T-helper 2 cell (primary cell): ENCODE data around the gene ZNF565.
"Not testable (repeated sequence)": the region's sequence is repeated elsewhere in the genome, so short reads cannot be mapped to it uniquely, and the experiment has no call there.

Experiments used
- DNase-seq, 5 experiments: peaks; one replicate each; pipeline versions ENCODE4 v3.0.0 to v3.0.0-alpha.2; 2012 to 2022

The ZNF565 gene

DNA sequence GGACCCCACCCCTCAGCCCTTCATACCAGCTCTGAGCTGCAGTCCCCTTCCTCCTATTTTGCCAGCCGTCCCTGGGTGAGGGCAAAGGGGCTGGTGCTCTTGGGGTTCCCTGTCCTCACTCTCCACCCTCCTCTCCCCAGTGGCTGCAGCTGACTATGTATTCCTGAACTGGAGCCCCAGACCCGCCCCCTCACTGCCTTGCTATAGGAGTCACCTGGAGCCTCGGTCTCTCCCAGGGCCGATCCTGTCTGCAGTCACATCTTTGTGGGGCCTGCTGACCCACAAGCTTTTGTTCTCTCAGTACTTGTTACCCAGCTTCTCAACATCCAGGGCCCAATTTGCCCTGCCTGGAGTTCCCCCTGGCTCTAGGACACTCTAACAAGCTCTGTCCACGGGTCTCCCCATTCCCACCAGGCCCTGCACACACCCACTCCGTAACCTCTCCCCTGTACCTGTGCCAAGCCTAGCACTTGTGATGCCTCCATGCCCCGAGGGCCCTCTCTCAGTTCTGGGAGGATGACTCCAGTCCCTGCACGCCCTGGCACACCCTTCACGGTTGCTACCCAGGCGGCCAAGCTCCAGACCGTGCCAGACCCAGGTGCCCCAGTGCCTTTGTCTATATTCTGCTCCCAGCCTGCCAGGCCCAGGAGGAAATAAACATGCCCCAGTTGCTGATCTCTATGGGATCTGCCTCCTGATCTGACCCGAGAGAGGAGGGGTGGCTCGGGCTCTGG lies 64.6 kb downstream of the ZNF565 start:
- DNase-seq, result no peak

DNA sequence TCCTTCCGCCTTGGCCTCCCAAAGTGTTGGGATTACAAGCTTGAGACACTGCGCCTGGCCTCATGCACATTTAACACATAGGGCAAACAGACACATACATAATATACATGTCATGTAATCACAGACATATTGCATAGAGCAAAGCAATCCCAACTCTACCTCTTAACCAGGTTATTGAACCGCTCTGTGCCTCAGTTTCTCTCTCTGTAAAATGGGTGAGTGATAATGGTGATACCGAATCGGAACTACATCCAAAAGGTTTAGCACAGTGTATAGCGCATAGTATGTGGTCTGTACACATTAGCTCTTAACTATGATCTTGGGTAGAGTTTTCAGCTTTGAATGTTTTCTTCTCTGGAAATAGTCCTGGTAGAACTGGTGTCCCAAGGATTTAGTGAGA lies 69.8 kb downstream of the ZNF565 start:
- DNase-seq, result no peak

DNA sequence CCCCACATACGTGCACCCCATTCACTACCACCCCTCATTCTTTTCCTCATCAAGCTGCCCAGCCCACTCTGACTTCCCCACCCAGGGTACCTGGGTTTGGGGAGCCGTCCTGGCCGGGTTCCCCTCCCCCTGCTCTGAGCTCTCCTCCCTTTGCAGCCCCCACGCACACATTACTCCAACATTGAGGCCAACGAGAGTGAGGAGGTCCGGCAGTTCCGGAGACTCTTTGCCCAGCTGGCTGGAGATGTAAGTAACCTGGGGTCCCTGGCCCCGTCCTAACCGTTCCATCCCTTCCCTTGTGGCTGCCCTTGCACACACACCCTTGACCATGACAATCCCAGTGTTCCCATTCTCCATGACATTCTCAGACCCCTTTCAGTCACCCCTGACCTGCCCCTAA lies 72.0 kb downstream of the ZNF565 start:
- no peak for DNase-seq

DNA sequence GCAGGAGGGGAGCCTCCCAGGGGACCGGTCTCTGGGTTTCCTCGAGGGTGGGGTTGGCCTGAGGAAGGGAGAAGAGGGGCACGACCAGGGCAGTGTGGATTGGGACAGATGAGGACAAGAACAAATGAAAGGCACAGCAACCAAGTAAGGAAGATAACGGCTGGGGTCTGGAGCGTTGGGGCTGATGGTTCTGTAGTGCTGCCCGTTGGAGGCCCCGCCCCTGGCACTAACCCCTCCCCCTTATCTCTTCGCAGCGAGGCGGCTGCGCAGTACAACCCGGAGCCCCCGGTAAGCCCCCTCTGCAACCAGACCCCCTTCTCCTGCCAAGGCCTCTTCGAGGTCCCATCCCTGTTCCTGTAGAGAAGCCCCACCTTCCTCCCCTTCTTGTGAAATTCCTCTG lies 72.4 kb downstream of the ZNF565 start:
- no peak for DNase-seq

DNA sequence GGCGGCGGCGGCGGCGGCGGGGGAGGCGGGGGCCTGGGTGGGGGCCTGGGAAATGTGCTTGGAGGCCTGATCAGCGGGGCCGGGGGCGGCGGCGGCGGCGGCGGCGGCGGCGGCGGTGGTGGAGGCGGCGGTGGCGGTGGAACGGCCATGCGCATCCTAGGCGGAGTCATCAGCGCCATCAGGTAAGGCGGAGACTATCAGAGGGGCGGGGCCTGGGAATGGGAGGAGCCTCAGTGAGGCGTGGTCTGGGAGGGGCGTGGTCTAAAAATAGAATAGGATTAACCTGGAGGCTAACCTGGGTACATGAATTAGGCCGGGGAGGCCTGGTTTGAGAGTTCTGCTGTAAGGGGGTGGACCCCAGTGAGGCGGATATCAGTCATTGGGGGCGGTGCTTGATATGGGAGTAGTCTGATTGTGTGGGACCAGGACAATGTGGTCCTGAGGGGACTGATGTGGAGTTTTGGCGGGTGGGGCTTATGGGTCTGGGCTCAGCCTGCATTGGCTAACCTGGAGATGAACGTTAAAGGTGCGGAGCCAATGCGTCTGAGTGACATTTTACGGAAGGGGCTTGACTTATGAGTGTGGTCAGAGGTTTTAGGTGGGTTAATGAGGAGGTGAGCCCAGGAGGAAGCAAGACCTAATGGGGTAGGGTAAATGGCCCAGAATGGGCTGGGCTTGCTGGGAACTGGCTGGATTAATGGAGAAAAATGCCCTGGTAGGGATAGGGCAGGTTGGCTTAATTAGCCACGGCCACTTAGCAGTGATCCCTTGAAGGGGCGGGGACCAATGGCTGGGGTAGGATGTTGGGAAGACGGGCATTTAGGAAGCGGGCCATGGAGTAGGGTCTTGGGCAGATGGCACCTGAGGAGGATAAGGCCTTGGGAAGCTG lies 73.2 kb downstream of the ZNF565 start:
- DNase-seq, result peak; percentile 79 to 87 (median 85)

DNA sequence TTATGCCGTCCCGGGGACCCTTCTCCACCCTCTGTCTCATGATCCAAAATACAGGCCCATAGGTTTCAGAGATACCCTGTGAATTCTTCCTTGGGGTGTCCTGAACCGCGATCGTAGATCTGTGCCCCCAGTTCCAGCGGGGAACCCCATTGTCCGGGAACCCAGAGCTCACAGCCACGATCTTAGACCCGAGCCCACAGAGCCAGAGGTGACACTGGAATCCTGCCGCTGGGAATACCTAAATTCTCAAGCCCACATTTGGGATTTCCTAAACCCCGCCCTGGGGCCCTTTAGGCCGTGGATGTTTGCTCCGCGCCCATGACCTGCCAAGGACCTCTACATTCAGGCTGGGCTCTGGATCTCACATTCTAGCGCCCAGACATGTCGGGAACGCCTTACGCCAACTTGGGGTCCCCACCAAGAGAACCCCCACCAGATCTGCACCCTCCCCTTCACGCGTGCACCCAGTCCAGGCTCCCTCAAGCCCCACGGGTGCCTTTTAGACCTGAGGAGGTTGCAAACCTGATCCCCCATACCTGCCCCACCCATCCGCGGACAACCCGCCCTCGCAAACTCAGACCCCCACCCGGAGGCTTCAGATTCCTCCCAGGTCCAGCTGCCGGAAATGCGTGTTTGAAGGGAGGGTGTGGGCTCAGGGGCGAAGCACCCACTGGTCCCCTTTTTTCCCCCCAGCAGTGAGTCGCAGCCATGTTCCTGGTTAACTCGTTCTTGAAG lies 74.0 kb downstream of the ZNF565 start:
- DNase-seq, result peak in 2 of 5 experiments; percentile 21 to 49

DNA sequence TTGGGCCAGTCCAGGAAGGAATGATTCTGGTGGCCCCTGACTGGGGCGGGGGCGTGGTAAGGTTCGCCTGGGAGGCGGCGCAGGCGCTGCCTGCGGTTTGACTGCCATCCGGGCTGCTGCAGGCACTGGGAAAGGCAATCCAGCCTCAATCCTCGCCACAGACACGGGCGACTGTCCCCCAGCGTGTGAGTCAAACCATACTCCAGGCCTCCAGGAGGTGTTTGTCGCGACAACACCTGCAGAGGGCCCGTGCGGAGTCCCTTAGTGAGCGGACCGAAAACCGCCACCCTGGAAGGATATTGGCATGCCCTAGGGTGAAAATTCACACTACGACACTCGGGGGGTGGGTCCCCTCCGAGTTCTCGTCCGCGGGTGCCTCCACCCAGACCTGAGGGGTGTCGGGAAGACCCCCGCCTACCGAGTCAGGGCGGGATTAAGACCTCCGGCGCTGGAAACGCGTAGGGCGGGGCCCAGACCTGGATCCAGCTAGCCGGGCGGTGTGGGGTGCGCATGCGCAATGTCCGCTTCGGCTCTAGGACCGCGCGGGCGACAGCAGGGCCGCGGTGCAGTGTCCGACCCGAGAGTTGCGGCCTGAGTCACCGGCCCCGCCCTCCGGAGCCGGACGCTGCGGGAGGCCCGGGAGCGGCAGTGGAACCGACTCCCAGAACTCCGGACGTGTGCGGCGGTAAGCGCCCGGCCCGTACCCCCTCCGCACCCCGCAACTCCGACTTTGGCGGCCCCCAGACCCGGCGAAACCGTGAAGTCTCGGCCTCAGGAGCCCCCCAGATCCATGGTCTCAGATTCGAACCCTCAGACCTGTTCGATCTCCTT lies 74.8 kb downstream of the ZNF565 start, which contains the start of gene CAPNS1:
TSS of gene CAPNS1 (plus strand) at position 594 of the 831 bp plus-strand sequence. CDS start 946 bp downstream, outside the sequence.
- DNase-seq, result peak; percentile 80 to 92 (median 85)

DNA sequence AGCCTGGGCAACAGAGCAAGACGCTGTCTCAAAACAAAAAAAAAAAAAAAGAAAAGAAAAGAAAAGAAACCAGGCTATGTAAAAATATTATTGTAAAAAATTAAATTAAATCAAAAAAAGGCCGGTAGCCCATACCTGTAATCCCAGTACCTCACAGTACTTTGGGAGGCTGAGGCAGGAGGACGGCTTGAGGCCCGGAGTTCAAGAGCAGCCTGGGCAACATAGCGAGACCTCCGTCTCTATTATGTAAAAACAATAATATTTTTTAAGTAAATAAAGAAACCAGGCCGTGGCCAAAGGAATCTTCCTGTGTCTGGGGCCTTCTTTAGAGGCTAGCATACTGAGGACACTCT lies 75.4 kb downstream of the ZNF565 start:
- no peak for DNase-seq

DNA sequence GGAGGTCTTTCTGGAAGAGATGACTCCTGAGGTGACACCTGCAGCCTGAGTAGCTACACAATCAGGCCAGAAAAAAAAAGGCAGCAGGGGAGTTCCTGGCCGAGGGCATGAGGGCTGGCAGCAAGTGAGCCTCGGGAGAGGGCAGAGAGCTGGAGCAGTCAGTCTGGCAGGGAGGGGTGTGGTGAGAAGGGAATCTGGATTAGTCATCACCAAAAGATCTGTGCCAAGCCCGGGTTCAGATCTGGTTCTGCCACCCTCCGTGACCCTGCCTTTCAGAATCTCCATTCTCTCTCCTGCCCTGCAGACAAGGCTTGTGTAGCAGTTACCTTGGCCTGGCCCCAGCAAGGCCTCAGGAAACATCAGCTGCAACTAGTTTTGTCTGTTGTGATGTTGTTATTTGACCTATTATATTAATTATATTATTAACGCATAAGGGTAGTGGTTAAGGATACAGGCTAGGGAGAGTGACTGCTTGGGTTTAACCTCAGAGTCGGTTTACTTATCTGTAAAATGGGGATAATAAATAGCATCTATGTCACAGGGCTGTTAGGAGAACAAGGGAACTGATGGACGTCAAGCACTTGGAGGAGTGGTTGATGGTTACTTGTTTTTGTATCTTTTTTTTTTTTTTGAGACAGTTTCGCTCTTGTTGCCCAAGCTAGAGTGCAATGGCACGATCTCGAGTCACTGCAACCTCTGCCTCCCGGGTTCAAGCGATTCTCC lies 77.3 kb downstream of the ZNF565 start:
- DNase-seq, result peak in 1 of 5 experiments; percentile 14

DNA sequence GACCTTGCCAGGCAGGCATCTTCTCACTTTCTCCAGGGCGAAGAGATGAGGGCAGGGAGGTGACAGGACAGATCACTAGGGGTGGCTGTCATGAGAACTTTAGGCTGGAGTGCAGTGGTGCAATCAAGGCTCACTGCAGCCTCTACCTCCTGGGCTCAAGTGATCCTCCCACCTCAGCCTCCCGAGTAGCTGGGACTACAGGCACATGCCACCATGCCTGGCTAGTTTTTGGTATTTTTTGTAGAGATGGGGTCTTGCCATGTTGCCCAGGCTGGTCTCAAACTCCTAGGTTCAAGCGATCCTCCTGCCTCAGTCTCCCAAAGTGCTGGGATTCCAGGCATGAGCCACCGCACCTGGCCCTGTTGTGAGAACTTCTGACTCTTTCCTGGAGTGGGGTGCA lies 79.6 kb downstream of the ZNF565 start:
- not testable (repeated sequence) for DNase-seq
